Effector memory CD4-positive, alpha-beta T cell (primary cell): Measurements from ENCODE around the gene TMEFF2.

Experiments
- DNase-seq, 3 donors: peaks; one replicate each; pipeline ENCODE4 v3.0.0-alpha.2; 2020
- H3K27ac ChIP-seq: 2 replicates; pipeline ENCODE4 v1.7.0; 2013; ENCODE audit warnings: mild to moderate bottlenecking, low read length, moderate library complexity; ENCODE audit not compliant: insufficient read depth, poor library complexity, severe bottlenecking
- H3K27me3 ChIP-seq: replicated peaks from 2 replicates; pipeline ENCODE4 v1.7.0; 2013; ENCODE audit warnings: mild to moderate bottlenecking, low read length; ENCODE audit not compliant: insufficient read depth, control insufficient read depth, poor library complexity, severe bottlenecking
- H3K36me3 ChIP-seq: 2 replicates; pipeline ENCODE4 v1.7.0; 2013; ENCODE audit warnings: mild to moderate bottlenecking, low read length, moderate library complexity; ENCODE audit not compliant: control insufficient read depth, insufficient read depth
- H3K4me1 ChIP-seq: 2 replicates; pipeline ENCODE4 v1.7.0; 2013; ENCODE audit warnings: low read length, mild to moderate bottlenecking; ENCODE audit not compliant: control insufficient read depth, insufficient read depth, poor library complexity, severe bottlenecking
- H3K4me3 ChIP-seq: 2 replicates; pipeline ENCODE4 v1.7.0; 2013; ENCODE audit warnings: low read length, low read depth, mild to moderate bottlenecking; ENCODE audit not compliant: insufficient read depth, poor library complexity, severe bottlenecking
- H3K9me3 ChIP-seq: 2 replicates; pipeline ENCODE4 v1.7.0; 2013; ENCODE audit warnings: mild to moderate bottlenecking, low read length, moderate library complexity; ENCODE audit not compliant: control insufficient read depth

TMEFF2 gene

GRCh38 chr2:191907091-191907490, 287.6 kb downstream of the TMEFF2 start:
- H3K4me1 ChIP-seq: no peaks in the 10 kb centered on the region
- DNase-seq: no peak

DNA sequence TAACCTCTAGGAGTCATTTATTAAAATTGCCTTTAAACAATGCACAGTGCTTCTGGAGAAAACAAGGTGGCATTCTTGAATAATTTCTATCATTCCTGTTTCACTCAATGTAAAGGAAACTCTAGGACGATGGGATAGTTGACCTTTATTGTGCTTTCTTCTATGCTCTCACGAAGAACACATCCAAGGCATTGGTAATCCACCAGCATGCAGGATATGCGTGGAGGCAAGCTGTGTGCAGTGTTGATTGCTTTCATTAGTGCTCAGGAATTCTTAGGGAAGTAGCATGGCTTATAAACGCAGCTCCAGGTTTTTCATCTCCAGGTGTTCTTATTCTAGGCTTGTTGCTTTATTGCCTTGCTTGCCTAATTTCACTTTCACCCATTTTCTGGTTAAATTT, 289.4 kb downstream of the TMEFF2 start:
- no peak overlapping the region for H3K27ac ChIP-seq
- no peaks in the 10 kb centered on the region for H3K27me3 ChIP-seq
- H3K36me3 ChIP-seq: no peaks in the 10 kb centered on the region
- no peak overlapping the region for H3K4me3 ChIP-seq
- no peaks in the 10 kb centered on the region for H3K4me1 ChIP-seq
- no peaks in the 10 kb centered on the region for H3K9me3 ChIP-seq
- no peak for DNase-seq

More at GRCh38 chr2:191907091-191907490, 287.6 kb downstream of the TMEFF2 start:
- no peaks in the 10 kb centered on the region for H3K36me3 ChIP-seq
- no peak overlapping the region for H3K4me3 ChIP-seq
- no peaks in the 10 kb centered on the region for H3K27me3 ChIP-seq
- H3K27ac ChIP-seq: no peak overlapping the region
- H3K9me3 ChIP-seq: no peaks in the 10 kb centered on the region

DNA sequence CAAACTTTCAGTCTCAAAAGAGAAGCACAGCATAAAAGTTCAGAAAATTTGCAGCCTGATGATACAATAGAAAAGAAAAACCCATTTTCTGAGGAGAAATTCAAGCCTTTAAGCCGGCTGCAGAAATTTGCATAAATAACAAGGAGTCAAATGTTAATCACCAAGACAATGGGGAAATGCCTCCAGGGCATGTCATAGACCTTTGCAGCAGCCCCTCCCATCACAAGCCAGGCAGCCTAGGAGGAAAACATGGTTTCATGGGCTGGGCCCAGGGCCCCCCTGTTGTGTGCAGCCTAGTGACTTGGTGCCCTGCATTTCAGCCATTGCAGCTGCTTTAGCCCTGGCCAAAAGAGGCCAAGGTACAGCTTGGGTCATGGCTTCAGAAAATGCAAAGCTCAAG, 293.7 kb downstream of the TMEFF2 start:
- no peak for DNase-seq
- Histone ChIP-seq H3K27me3 (peaks cover 3% of the 10 kb centered on the region), H3K4me3 (no peak overlapping the region), H3K9me3 (no peaks in the 10 kb centered on the region), H3K27ac (no peak overlapping the region), H3K4me1 (no peaks in the 10 kb centered on the region), H3K36me3 (no peaks in the 10 kb centered on the region)

DNA sequence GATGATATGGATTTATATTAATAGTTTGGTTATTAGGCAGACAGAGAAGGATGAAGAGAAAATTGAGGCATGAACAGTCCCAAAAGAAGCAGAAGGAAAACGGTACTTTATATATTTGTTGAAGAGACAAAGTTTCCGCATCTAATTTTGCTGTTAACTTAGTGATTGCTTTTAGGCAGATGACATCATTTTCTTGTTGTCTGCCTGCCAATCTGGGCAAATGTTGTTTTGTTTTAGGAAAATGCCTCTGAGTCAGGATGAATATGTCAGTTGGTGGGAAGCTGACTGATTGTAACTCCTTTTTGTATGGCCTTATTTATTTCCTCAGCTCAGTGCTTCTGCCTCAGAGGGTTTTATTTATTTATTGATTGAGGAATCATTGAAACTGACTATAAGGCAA, 295.3 kb downstream of the TMEFF2 start:
- Histone ChIP-seq H3K36me3 (no peaks in the 10 kb centered on the region), H3K4me1 (no peaks in the 10 kb centered on the region), H3K27ac (no peak overlapping the region), H3K4me3 (no peak overlapping the region), H3K27me3 (peaks cover 3% of the 10 kb centered on the region), H3K9me3 (no peaks in the 10 kb centered on the region)
- DNase-seq: no peak
